Measurements from ENCODE around the gene THBD.

THBD gene

GRCh38 chr20:23007886-23008655 is 41.4 kb downstream of the THBD start:
- no peak for DNase-seq

- DNase-seq = no peak
Observed at GRCh38 chr20:23007462-23007861, 42.0 kb downstream of the THBD start.

- DNase-seq = no peak
Observed at GRCh38 chr20:23005776-23006175, 43.7 kb downstream of the THBD start.

- DNase-seq = no peak
Observed at GRCh38 chr20:23003881-23004460, 45.5 kb downstream of the THBD start.

GRCh38 chr20:23003077-23003635 is 46.3 kb downstream of the THBD start:
- DNase-seq = no peak

- no peak for DNase-seq
Observed at GRCh38 chr20:23002276-23002675, 47.2 kb downstream of the THBD start.

GRCh38 chr20:23000232-23000947 is 49.1 kb downstream of the THBD start:
- no peak for DNase-seq

GRCh38 chr20:22999756-23000155 is 49.7 kb downstream of the THBD start:
- no peak for DNase-seq

- no peak for DNase-seq
Observed at GRCh38 chr20:22998476-22998875, 51.0 kb downstream of the THBD start.

GRCh38 chr20:22995923-22996322 is 53.5 kb downstream of the THBD start:
- DNase-seq = no peak

All from CD4-positive, alpha-beta T cell treated with Interleukin-1 beta for 1 hour (primary cell).